Esophagus mucosa (tissue), 1 donor: ENCODE measurements around the gene HDAC6. TPM values are rescaled to one million over a fixed set of nuclear protein-coding genes. Genes with fewer than 3 reads are reported as not detected.
"Not testable (repeated sequence)": the region's sequence is repeated elsewhere in the genome, so short reads cannot be mapped to it uniquely, and the experiment has no call there.

Experiments used
- ATAC-seq: fragments of 200-7000 bp; cut with Tn5 transposase; one replicate; pipeline ENCODE4 v1.9.1; 2020
- total RNA-seq: library from RNA; stranded (reverse); gene quantifications from one replicate; pipeline ENCODE4 v1.2.4, GENCODE V29; 2023
- donor health status: DM: yes; HTN: yes; CAD: no.

HDAC6 gene
- total RNA-seq, 1 donor from 2014 or later: 46.5 TPM

- no peak for ATAC-seq
Observed at GRCh38 chrX:48826135-48826875, 24.4 kb downstream of the HDAC6 start, which contains the start of gene ERAS. Gene ERAS, plus strand, starts transcription at chrX:48826513. Its CDS starts 2,611 bp downstream, at chrX:48829124.

- no peak for ATAC-seq
Observed at GRCh38 chrX:48826876-48827653, 25.2 kb downstream of the HDAC6 start.

- no peak for ATAC-seq
Observed at GRCh38 chrX:48827654-48827968, 25.7 kb downstream of the HDAC6 start.

- ATAC-seq: no peak
Observed at GRCh38 chrX:48829016-48829735, 27.3 kb downstream of the HDAC6 start.

GRCh38 chrX:48831136-48831908, 29.5 kb downstream of the HDAC6 start:
- ATAC-seq: no peak

GRCh38 chrX:48831909-48832291, 30.0 kb downstream of the HDAC6 start:
- no peak for ATAC-seq

- ATAC-seq: no peak
Observed at GRCh38 chrX:48833542-48834138, 31.8 kb downstream of the HDAC6 start.

GRCh38 chrX:48834383-48834709, 32.5 kb downstream of the HDAC6 start:
- no peak for ATAC-seq

- ATAC-seq: peak; percentile 10
Observed at GRCh38 chrX:48835524-48836329, 33.9 kb downstream of the HDAC6 start, which contains the start of gene PCSK1N. Gene PCSK1N, minus strand, starts transcription at chrX:48835610. Its CDS starts 78 bp downstream, at chrX:48835532.

- no peak for ATAC-seq
Observed at GRCh38 chrX:48839686-48840085, 37.8 kb downstream of the HDAC6 start.

- no peak for ATAC-seq
Observed at GRCh38 chrX:48848847-48849246, 47.0 kb downstream of the HDAC6 start.

- ATAC-seq: no peak
Observed at GRCh38 chrX:48852857-48853256, 51.0 kb downstream of the HDAC6 start.

GRCh38 chrX:48853494-48853893, 51.6 kb downstream of the HDAC6 start:
- ATAC-seq: not testable (repeated sequence)

- ATAC-seq: not testable (repeated sequence)
Observed at GRCh38 chrX:48854121-48854804, 52.4 kb downstream of the HDAC6 start.

GRCh38 chrX:48854898-48855297, 53.0 kb downstream of the HDAC6 start:
- ATAC-seq: no peak

- no peak for ATAC-seq
Observed at GRCh38 chrX:48864210-48864609, 62.3 kb downstream of the HDAC6 start.

- ATAC-seq: not testable (repeated sequence)
Observed at GRCh38 chrX:48872017-48872416, 70.2 kb downstream of the HDAC6 start.
